ENCODE data around the gene THAP5. TPM values are rescaled to one million over a fixed set of nuclear protein-coding genes. Genes with fewer than 3 reads are reported as not detected.

THAP5 gene, protein sequence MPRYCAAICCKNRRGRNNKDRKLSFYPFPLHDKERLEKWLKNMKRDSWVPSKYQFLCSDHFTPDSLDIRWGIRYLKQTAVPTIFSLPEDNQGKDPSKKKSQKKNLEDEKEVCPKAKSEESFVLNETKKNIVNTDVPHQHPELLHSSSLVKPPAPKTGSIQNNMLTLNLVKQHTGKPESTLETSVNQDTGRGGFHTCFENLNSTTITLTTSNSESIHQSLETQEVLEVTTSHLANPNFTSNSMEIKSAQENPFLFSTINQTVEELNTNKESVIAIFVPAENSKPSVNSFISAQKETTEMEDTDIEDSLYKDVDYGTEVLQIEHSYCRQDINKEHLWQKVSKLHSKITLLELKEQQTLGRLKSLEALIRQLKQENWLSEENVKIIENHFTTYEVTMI
- polyA plus RNA-seq, result 10 to 100 TPM in 3 of 4 donors, 1 to 10 TPM in 1; 8.4 to 26.8 (median 10.2) TPM
- long read RNA-seq, donor 1, transcript THAP5-203 (3 exons, 3,306 nt), result major isoform, 10 of 21 reads
- long read RNA-seq, donor 1, transcript THAP5-207 (2 exons, 1,051 nt), result minor isoform, 6 of 21 reads
- long read RNA-seq, donor 1, partial matches to known transcripts, result 0 of 21 reads
- long read RNA-seq, donor 1, other reads (novel, unspliced or antisense), result 0 of 21 reads
- long read RNA-seq, donor 2, partial matches to known transcripts, result 0 of 3 reads
- long read RNA-seq, donor 2, other reads (novel, unspliced or antisense), result 0 of 3 reads
- long read RNA-seq, donor 3, partial matches to known transcripts, result 11 of 16 reads
- long read RNA-seq, donor 3, other reads (novel, unspliced or antisense), result 0 of 16 reads
- long read RNA-seq, donor 4, partial matches to known transcripts, result 0 of 1 reads
- long read RNA-seq, donor 4, other reads (novel, unspliced or antisense), result 0 of 1 reads
- long read RNA-seq, donor 5, partial matches to known transcripts, result 0 of 1 reads
- long read RNA-seq, donor 5, other reads (novel, unspliced or antisense), result 0 of 1 reads
- long read RNA-seq, donor 6, transcript THAP5-203 (3 exons, 3,306 nt), result major isoform, 8 of 10 reads
- long read RNA-seq, donor 6, partial matches to known transcripts, result 0 of 10 reads
- long read RNA-seq, donor 6, other reads (novel, unspliced or antisense), result 0 of 10 reads
- long read RNA-seq, donor 7, transcript THAP5-203 (3 exons, 3,306 nt), result major isoform, 13 of 18 reads
- long read RNA-seq, donor 7, partial matches to known transcripts, result 0 of 18 reads
- long read RNA-seq, donor 7, other reads (novel, unspliced or antisense), result 0 of 18 reads
- long read RNA-seq, donor 8, partial matches to known transcripts, result 0 of 2 reads
- long read RNA-seq, donor 8, other reads (novel, unspliced or antisense), result 0 of 2 reads
- long read RNA-seq, donor 9, partial matches to known transcripts, result 0 of 3 reads
- long read RNA-seq, donor 9, other reads (novel, unspliced or antisense), result 0 of 3 reads
- long read RNA-seq, donor 10, transcript THAP5-203 (3 exons, 3,306 nt), result major isoform, 7 of 11 reads
- long read RNA-seq, donor 10, partial matches to known transcripts, result 0 of 11 reads
- long read RNA-seq, donor 10, other reads (novel, unspliced or antisense), result 0 of 11 reads

DNA sequence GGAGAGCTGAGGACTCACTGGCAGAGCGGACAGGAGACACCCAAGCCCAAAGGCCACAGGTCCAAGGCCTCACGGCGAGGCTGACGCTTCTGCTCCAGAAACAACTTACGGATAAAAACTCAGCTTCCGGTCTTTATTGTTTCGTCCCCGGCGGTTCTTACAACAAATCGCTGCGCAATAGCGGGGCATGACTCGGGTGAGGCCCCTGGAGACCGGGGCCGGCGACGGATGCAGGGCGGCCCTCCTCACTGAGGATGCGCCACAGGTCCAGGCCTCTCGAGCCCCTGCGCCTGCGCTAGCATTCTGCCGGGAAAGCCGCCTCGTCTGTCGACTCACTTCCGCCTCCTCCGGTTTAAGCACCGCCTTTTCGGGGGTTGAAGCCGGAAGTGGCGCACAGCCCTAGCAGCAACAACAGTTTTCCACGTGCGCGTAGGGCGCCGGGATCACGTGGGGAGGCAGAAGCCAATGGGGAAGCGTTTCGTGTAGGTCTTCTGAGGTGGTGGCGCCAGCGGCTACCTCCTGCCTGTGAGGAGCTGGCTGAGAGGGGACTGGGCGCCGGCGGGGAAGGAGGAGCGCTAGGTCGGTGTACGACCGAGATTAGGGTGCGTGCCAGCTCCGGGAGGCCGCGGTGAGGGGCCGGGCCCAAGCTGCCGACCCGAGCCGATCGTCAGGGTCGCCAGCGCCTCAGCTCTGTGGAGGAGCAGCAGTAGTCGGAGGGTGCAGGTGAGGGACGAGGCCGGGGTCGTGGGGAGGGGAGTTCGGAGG lies at the start of gene THAP5, which contains the start of gene DNAJB9:
THAP5 (minus strand) TSS at position 326 of the 765 bp plus-strand sequence; CDS start at position 189, 137 bp downstream.
DNAJB9 (plus strand) TSS at position 494 of the 765 bp plus-strand sequence. CDS start 1,853 bp downstream, outside the sequence.
- H3K9me3 ChIP-seq (ENCODE audit: control insufficient read depth in 2 of 2, insufficient read depth in 1 of 2, low read depth in 1 of 2, low read length in 1 of 2), result no peaks in the 10 kb centered on the region
- H3K4me1 ChIP-seq (ENCODE audit: control insufficient read depth in 3 of 3, insufficient read depth in 2 of 3, low read depth in 1 of 3, low read length in 2 of 3), result peaks cover 0 to 4% (median 3%) of the 10 kb centered on the region in 3 donors
- FAIRE-seq (no peak), DNase-seq (peak; percentile 99 to 100)
- H3K27me3 ChIP-seq (ENCODE audit: control insufficient read depth in 3 of 3, insufficient read depth in 3 of 3, low read length in 3 of 3), result no peaks in the 10 kb centered on the region
- WGBS, 3 donors, result 0 to 1% (median 0%) methylated on average over 63 to 65 of the region's 65 CpGs
- peak within 1 kb of the TSS; percentile 76 to 93 (median 91) for H3K4me3 ChIP-seq (ENCODE audit: low read depth in 1 of 3, low read length in 3 of 3)
- H3K27ac ChIP-seq (ENCODE audit: low read depth in 1 of 3, low read length in 2 of 3), result peak within 1 kb of the TSS; percentile 96 to 100 (median 98)
- peaks cover 0 to 3% (median 0%) of the 10 kb centered on the region in 3 donors for H3K36me3 ChIP-seq (ENCODE audit: control insufficient read depth in 3 of 3, insufficient read depth in 2 of 3, low read depth in 1 of 3, low read length in 3 of 3)

DNA sequence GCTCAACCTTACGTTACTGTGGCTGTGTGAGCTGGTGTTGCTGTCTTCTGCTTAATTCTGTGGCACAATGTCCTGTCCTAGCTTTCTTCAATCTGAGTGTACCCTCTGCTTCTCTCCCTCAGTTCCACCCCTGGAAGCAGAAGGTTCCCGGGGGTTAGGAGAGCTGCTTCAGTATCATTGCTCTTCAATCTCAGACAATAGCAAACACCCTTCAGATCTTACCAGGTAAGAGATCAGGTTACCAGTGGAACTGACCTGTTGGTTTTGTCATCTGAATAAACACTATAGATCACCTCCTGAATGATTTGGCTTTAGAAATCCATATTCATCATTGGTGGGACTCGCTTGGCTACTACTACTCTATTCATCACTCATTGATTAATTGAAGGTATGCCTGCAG lies 48.5 kb upstream of the THAP5 start:
- Histone ChIP-seq H3K36me3 (ENCODE audit: control insufficient read depth in 3 of 3, insufficient read depth in 2 of 3, low read depth in 1 of 3, low read length in 3 of 3) (no peaks in the 10 kb centered on the region), H3K27me3 (ENCODE audit: control insufficient read depth in 3 of 3, insufficient read depth in 3 of 3, low read length in 3 of 3) (no peaks in the 10 kb centered on the region), H3K9me3 (ENCODE audit: control insufficient read depth in 2 of 2, insufficient read depth in 1 of 2, low read depth in 1 of 2, low read length in 1 of 2) (no peaks in the 10 kb centered on the region), H3K4me3 (ENCODE audit: low read depth in 1 of 3, low read length in 3 of 3) (no peak overlapping the region), H3K4me1 (ENCODE audit: control insufficient read depth in 3 of 3, insufficient read depth in 2 of 3, low read depth in 1 of 3, low read length in 2 of 3) (no peaks in the 10 kb centered on the region), H3K27ac (ENCODE audit: low read depth in 1 of 3, low read length in 2 of 3) (no peak overlapping the region)
- FAIRE-seq (no peak), DNase-seq (no peak)
- WGBS, 3 donors, result 65 to 77% (median 75%) methylated on average over 3 of the region's 3 CpGs

DNA sequence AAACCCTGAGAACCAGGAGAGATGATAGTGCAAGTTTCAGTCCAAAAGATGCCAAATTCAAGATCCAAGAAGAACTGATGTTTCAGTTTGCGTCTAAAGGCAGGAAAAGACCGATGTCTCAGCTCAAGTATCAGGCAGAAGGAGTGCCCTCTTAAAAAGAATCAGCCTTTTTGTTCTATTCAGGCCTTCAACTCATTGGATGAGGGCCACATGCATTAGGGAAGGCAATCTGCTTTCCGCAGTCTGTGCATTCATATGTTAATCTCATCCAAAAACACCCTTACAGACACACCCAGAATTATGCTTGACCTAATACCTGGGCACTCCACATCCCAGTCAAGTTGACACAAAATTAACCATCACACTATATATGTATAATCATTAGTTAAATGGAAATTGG lies 45.4 kb upstream of the THAP5 start:
- Histone ChIP-seq H3K27ac (ENCODE audit: low read depth in 1 of 3, low read length in 2 of 3) (no peak overlapping the region), H3K9me3 (ENCODE audit: control insufficient read depth in 2 of 2, insufficient read depth in 1 of 2, low read depth in 1 of 2, low read length in 1 of 2) (no peaks in the 10 kb centered on the region), H3K36me3 (ENCODE audit: control insufficient read depth in 3 of 3, insufficient read depth in 2 of 3, low read depth in 1 of 3, low read length in 3 of 3) (no peaks in the 10 kb centered on the region), H3K4me3 (ENCODE audit: low read depth in 1 of 3, low read length in 3 of 3) (no peak overlapping the region), H3K27me3 (ENCODE audit: control insufficient read depth in 3 of 3, insufficient read depth in 3 of 3, low read length in 3 of 3) (peaks cover 0 to 5% (median 0%) of the 10 kb centered on the region in 3 donors), H3K4me1 (ENCODE audit: control insufficient read depth in 3 of 3, insufficient read depth in 2 of 3, low read depth in 1 of 3, low read length in 2 of 3) (no peaks in the 10 kb centered on the region)
- WGBS, 3 donors, result 88 to 93% (median 92%) methylated on average over 3 of the region's 3 CpGs
- FAIRE-seq (no peak), DNase-seq (no peak)

DNA sequence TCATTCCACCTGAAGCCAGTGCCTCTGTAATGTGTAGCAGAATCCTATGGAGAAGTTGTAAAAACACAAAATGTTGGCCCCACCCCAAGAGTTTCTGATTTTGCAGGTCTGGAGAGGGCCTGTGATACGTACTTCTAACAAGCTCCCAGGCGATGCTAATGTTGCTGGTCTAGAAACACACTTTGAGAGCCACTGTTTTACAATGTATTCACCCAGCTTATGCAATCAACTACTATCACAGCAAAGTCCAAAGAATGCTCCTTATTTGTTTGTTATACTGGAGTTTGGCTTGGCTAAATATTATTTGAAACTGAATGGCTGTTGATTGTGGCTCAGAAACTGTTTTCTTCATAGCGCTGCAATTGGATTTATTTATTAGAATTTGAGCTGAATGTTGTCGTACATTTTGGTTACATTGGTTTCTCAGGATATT lies 44.5 kb upstream of the THAP5 start:
- Histone ChIP-seq H3K27ac (ENCODE audit: low read depth in 1 of 3, low read length in 2 of 3) (no peak overlapping the region), H3K36me3 (ENCODE audit: control insufficient read depth in 3 of 3, insufficient read depth in 2 of 3, low read depth in 1 of 3, low read length in 3 of 3) (no peaks in the 10 kb centered on the region), H3K9me3 (ENCODE audit: control insufficient read depth in 2 of 2, insufficient read depth in 1 of 2, low read depth in 1 of 2, low read length in 1 of 2) (no peaks in the 10 kb centered on the region), H3K27me3 (ENCODE audit: control insufficient read depth in 3 of 3, insufficient read depth in 3 of 3, low read length in 3 of 3) (peaks cover 0 to 5% (median 0%) of the 10 kb centered on the region in 3 donors), H3K4me1 (ENCODE audit: control insufficient read depth in 3 of 3, insufficient read depth in 2 of 3, low read depth in 1 of 3, low read length in 2 of 3) (no peaks in the 10 kb centered on the region), H3K4me3 (ENCODE audit: low read depth in 1 of 3, low read length in 3 of 3) (no peak overlapping the region)
- WGBS, 3 donors, result 83 to 94% (median 86%) methylated on average over 4 of the region's 4 CpGs
- no peak for FAIRE-seq
- no peak for DNase-seq

DNA sequence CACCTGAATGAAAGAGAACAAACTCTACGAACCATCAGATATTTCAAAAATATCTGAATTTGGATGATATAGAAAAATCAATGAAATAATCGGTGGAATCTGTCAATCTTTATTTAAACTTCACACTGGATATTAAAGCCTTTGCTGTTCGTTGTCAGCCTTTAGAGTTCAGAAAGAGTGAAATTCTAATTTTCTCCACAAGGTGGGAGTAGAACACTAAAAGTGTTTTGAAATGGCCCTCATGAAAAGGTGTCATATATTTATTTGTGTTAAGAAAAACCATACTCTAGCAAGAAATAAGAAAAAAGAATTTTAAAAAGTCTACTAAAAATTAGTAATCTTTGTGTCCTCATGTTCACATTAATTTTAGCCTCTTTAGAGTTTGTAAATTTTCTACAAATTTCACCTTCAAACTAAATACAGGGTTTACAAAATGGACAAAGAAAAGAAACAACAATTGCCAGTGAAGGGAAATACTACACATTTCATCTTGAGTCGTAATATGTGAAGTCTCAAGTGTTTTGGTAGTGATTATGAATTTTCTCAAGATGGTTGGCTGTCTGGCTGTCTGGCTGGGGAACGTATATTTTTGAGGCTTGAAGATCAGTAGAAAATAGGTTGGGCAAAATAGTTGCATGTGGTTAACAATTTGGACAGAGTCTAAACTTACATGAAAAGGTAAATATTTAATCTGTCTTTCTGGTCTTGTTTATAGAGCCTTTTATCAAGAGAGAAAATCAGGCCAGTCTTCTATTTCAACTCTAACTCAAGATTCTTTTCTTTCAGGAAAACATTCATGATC lies 43.8 kb upstream of the THAP5 start:
- FAIRE-seq (no peak), DNase-seq (peak; percentile 50 to 60)
- no peak overlapping the region for H3K27ac ChIP-seq (ENCODE audit: low read depth in 1 of 3, low read length in 2 of 3)

DNA sequence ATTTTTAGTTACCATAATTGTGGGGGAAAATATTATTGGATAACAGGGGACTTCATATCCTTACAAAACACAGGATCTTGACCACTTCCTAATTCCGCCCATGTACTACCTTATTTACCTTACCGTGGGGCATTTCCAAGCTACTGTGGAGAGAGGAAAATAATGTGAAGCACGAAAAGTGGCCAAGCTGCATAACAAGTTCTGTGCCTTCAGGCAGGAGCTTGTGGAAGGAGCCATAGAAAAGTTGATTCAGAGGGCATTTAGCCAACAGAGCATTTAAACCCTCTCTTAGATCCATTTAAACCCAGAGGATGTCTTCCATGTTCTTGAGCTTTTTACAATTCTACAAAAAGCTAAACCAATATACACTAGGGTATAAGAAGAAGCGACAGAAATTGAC lies 41.8 kb upstream of the THAP5 start:
- FAIRE-seq, result no peak
- Histone ChIP-seq H3K27ac (ENCODE audit: low read depth in 1 of 3, low read length in 2 of 3) (no peak overlapping the region), H3K9me3 (ENCODE audit: control insufficient read depth in 2 of 2, insufficient read depth in 1 of 2, low read depth in 1 of 2, low read length in 1 of 2) (no peaks in the 10 kb centered on the region), H3K27me3 (ENCODE audit: control insufficient read depth in 3 of 3, insufficient read depth in 3 of 3, low read length in 3 of 3) (peaks cover 0 to 5% (median 0%) of the 10 kb centered on the region in 3 donors), H3K4me3 (ENCODE audit: low read depth in 1 of 3, low read length in 3 of 3) (no peak overlapping the region), H3K36me3 (ENCODE audit: control insufficient read depth in 3 of 3, insufficient read depth in 2 of 3, low read depth in 1 of 3, low read length in 3 of 3) (no peaks in the 10 kb centered on the region), H3K4me1 (ENCODE audit: control insufficient read depth in 3 of 3, insufficient read depth in 2 of 3, low read depth in 1 of 3, low read length in 2 of 3) (no peaks in the 10 kb centered on the region)
- DNase-seq, result no peak
- WGBS, 3 donors, result 66 to 81% (median 74%) methylated on average over 4 of the region's 4 CpGs

More for the DNA sequence above, 43.8 kb upstream of the THAP5 start:
- no peaks in the 10 kb centered on the region for H3K4me1 ChIP-seq (ENCODE audit: control insufficient read depth in 3 of 3, insufficient read depth in 2 of 3, low read depth in 1 of 3, low read length in 2 of 3)
- WGBS, 3 donors, result 21 to 25% (median 23%) methylated on average over 5 of the region's 5 CpGs
- H3K27me3 ChIP-seq (ENCODE audit: control insufficient read depth in 3 of 3, insufficient read depth in 3 of 3, low read length in 3 of 3), result peaks cover 0 to 5% (median 0%) of the 10 kb centered on the region in 3 donors
- H3K9me3 ChIP-seq (ENCODE audit: control insufficient read depth in 2 of 2, insufficient read depth in 1 of 2, low read depth in 1 of 2, low read length in 1 of 2), result no peaks in the 10 kb centered on the region
- no peak overlapping the region for H3K4me3 ChIP-seq (ENCODE audit: low read depth in 1 of 3, low read length in 3 of 3)
- H3K36me3 ChIP-seq (ENCODE audit: control insufficient read depth in 3 of 3, insufficient read depth in 2 of 3, low read depth in 1 of 3, low read length in 3 of 3), result no peaks in the 10 kb centered on the region

DNA sequence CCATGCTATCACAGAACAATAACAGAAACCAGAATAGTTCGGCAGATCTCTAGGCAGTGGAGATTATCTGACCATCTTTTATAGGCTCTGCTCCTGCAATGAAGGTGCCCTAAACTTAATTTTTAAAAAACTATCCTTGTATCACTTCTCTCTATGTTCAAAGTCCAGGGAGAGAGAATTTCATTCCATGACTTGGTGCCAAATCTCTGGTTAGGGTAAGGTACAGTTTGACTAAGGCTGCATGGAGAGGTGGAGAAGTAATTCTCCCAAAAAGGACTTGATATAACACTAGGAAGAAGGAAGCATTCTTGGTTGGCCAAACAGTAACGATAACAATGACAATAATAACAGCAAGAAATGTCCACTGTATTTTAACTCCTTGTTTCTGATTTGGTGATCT lies 40.1 kb upstream of the THAP5 start:
- Histone ChIP-seq H3K4me1 (ENCODE audit: control insufficient read depth in 3 of 3, insufficient read depth in 2 of 3, low read depth in 1 of 3, low read length in 2 of 3) (no peaks in the 10 kb centered on the region), H3K36me3 (ENCODE audit: control insufficient read depth in 3 of 3, insufficient read depth in 2 of 3, low read depth in 1 of 3, low read length in 3 of 3) (no peaks in the 10 kb centered on the region), H3K9me3 (ENCODE audit: control insufficient read depth in 2 of 2, insufficient read depth in 1 of 2, low read depth in 1 of 2, low read length in 1 of 2) (no peaks in the 10 kb centered on the region), H3K4me3 (ENCODE audit: low read depth in 1 of 3, low read length in 3 of 3) (no peak overlapping the region), H3K27me3 (ENCODE audit: control insufficient read depth in 3 of 3, insufficient read depth in 3 of 3, low read length in 3 of 3) (peaks cover 0 to 5% (median 0%) of the 10 kb centered on the region in 3 donors), H3K27ac (ENCODE audit: low read depth in 1 of 3, low read length in 2 of 3) (no peak overlapping the region)
- DNase-seq, result no peak
- WGBS, 3 donors, result 18 to 56% (median 37%) methylated on average over 2 of the region's 2 CpGs
- FAIRE-seq, result no peak
